ENCODE measurements around the gene PSMA5.

DNA sequence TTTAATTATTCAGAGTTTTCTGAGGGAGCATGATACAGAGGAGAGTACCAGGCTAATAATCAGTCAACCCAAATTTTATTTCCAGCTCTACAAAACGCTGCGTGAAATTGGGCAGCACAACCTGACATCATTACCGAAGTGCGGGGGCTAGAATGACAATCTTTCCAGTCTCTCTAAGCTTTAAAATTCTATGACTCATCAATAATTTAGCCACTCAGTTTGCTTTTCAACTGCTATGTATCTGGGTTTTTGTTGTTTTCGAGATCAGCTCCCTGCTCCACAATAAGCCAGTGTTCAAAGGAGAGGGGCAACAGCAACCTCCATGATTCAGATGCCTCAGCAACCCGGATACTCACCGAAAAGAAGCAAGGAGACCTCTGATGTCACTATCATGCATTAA is 42.4 kb downstream of the PSMA5 start:
- TF ChIP-seq EZH2phosphoT487 (IDR thresholded peaks at IDR 0.05) (no peak), CTCF (IDR thresholded peaks at IDR 0.05) (no peak)

Measured in neural progenitor cell (in vitro differentiated cells).